K562 (cell line): Measurements from ENCODE around the gene CTSD. TPM values are rescaled to one million over a fixed set of nuclear protein-coding genes. Genes with fewer than 3 reads are reported as not detected.

Experiments used
- CXXC5 ChIP-seq: fragments of 250-450 bp; sonication (Bioruptor Pico); IDR thresholded peaks from 2 replicates; pipeline ENCODE4 v1.8.0; 2022; ENCODE audit warnings: inconsistent platforms, mild to moderate bottlenecking, moderate library complexity
- EP400 ChIP-seq: fragments of 450-650 bp; IDR thresholded peaks from 2 replicates; pipeline ENCODE4 v1.6.1; 2017; ENCODE audit warnings: antibody characterized with exemption, mild to moderate bottlenecking, moderate library complexity
- ETS2 ChIP-seq: IDR thresholded peaks from 2 replicates; pipeline ENCODE4 v1.6.1; 2016; ENCODE audit warnings: borderline replicate concordance, missing genetic modification characterization, mild to moderate bottlenecking, moderate library complexity, missing compliant biosample characterization; ENCODE audit not compliant: poor library complexity, severe bottlenecking
- ETV6 ChIP-seq, 3 experiments: fragments of 150-350 bp in 1 of 3; sonication (generic) in 1 of 3; formaldehyde crosslinking in 1 of 3; IDR thresholded peaks; 2 replicates each; pipeline versions ENCODE4 v1.6.1 to v1.8.0; 2014 to 2022; ENCODE audit warnings: borderline replicate concordance in 2 of 3, low read depth in 2 of 3, antibody characterized with exemption in 1 of 3, low read length in 1 of 3, mild to moderate bottlenecking in 1 of 3, missing genetic modification reagents in 1 of 3
- GATAD2B ChIP-seq: fragments of 450-650 bp; IDR thresholded peaks from 2 replicates; pipeline ENCODE4 v1.6.1; 2017; ENCODE audit warnings: mild to moderate bottlenecking, borderline replicate concordance
- GTF2F1 ChIP-seq: IDR thresholded peaks from 2 replicates; pipeline ENCODE4 v1.6.1; 2011; ENCODE audit warnings: low read depth, low read length, improper control_type of control experiment
- HDAC1 ChIP-seq, 2 experiments: fragments of 450-650 bp; IDR thresholded peaks; 2 replicates each; pipeline ENCODE4 v1.6.1; 2016 to 2017; ENCODE audit warnings: inconsistent platforms in 1 of 2, mild to moderate bottlenecking in 1 of 2, moderate library complexity in 1 of 2
- IRF1 ChIP-seq: sonication (generic); formaldehyde crosslinking; IDR thresholded peaks from 2 replicates; pipeline ENCODE4 v1.8.0; 2022; ENCODE audit warnings: missing genetic modification reagents, mild to moderate bottlenecking, borderline replicate concordance
- KDM2B ChIP-seq: fragments of 250-450 bp; sonication (Bioruptor Pico); IDR thresholded peaks from 2 replicates; pipeline ENCODE4 v1.8.0; 2021; ENCODE audit warnings: mild to moderate bottlenecking, moderate library complexity
- MIER1 ChIP-seq: fragments of 450-650 bp; IDR thresholded peaks from 2 replicates; pipeline ENCODE4 v1.6.1; 2016; ENCODE audit warnings: antibody characterized with exemption, mild to moderate bottlenecking, low read depth
- NCOA6 ChIP-seq: fragments of 450-650 bp; IDR thresholded peaks from 2 replicates; pipeline ENCODE4 v1.6.1; 2017; ENCODE audit warnings: mild to moderate bottlenecking
- NELFE ChIP-seq: IDR thresholded peaks from 2 replicates; pipeline ENCODE4 v1.6.1; 2011; ENCODE audit warnings: mild to moderate bottlenecking; ENCODE audit not compliant: insufficient read depth, insufficient read length
- NR3C1 ChIP-seq: sonication (generic); formaldehyde crosslinking; IDR thresholded peaks from 2 replicates; pipeline ENCODE4 v1.8.1; 2022; ENCODE audit warnings: missing genetic modification reagents
- POLR2A ChIP-seq: fragments of 450-650 bp; conservative IDR thresholded peaks from 2 replicates; pipeline ENCODE4 v1.6.1; 2016
- POLR2AphosphoS2 ChIP-seq: IDR thresholded peaks from 2 replicates; pipeline ENCODE4 v1.6.1; 2012; ENCODE audit warnings: low read length, improper control_type of control experiment
- RBBP5 ChIP-seq: fragments of 200-600 bp; sonication (generic); IDR thresholded peaks from 2 replicates; pipeline ENCODE4 v1.6.1; 2012; ENCODE audit warnings: borderline replicate concordance, mild to moderate bottlenecking, low read length, control low read depth, inconsistent platforms; ENCODE audit not compliant: insufficient read depth, poor library complexity, severe bottlenecking
- RBM22 ChIP-seq: fragments of 200-400 bp; formaldehyde crosslinking; IDR thresholded peaks from 2 replicates; pipeline ENCODE4 v1.6.1; 2018; ENCODE audit warnings: low read length, low read depth; ENCODE audit not compliant: poor library complexity, severe bottlenecking
- SMC3 ChIP-seq: conservative IDR thresholded peaks from 2 replicates; pipeline ENCODE4 v1.6.1; 2011; ENCODE audit warnings: low read depth, low read length, improper control_type of control experiment; ENCODE audit not compliant: insufficient read depth
- SNAPC5 ChIP-seq: fragments of 250-450 bp; sonication (Bioruptor Pico); IDR thresholded peaks from 2 replicates; pipeline ENCODE4 v1.8.0; 2021; ENCODE audit warnings: moderate library complexity, mild to moderate bottlenecking, inconsistent platforms
- SRSF3 ChIP-seq: fragments of 200-400 bp; formaldehyde crosslinking; IDR thresholded peaks from 2 replicates; pipeline ENCODE4 v1.6.1; 2016; ENCODE audit warnings: mild to moderate bottlenecking, low read length, moderate library complexity; ENCODE audit not compliant: insufficient read depth
- TRIM24 ChIP-seq, 2 experiments: fragments of 450-650 bp; IDR thresholded peaks; 2 replicates each; pipeline ENCODE4 v1.6.1; 2016
- USF1 ChIP-seq: sonication (generic); formaldehyde crosslinking; IDR thresholded peaks from 2 replicates; pipeline ENCODE4 v1.9.0; 2022; ENCODE audit warnings: mild to moderate bottlenecking, missing genetic modification reagents
- ZBED1 ChIP-seq: IDR thresholded peaks from 2 replicates; pipeline ENCODE4 v1.6.1; 2014
- ZC3H8 ChIP-seq: fragments of 450-650 bp; IDR thresholded peaks from 2 replicates; pipeline ENCODE4 v1.6.1; 2017
- ZNF174 ChIP-seq: fragments of 250-450 bp; sonication (Bioruptor Pico); IDR thresholded peaks from 2 replicates; pipeline ENCODE4 v1.4.0; 2020; ENCODE audit warnings: mild to moderate bottlenecking
- ZNF217 ChIP-seq: sonication (generic); formaldehyde crosslinking; IDR thresholded peaks from 2 replicates; pipeline ENCODE4 v1.8.0; 2022; ENCODE audit warnings: mild to moderate bottlenecking, missing genetic modification reagents
- ZNF444 ChIP-seq: fragments of 250-450 bp; sonication (Bioruptor Pico); IDR thresholded peaks from 2 replicates; pipeline ENCODE4 v1.4.0; 2020; ENCODE audit warnings: mild to moderate bottlenecking, moderate library complexity
- ZNF644 ChIP-seq: fragments of 200-800 bp; sonication (Bioruptor generic); IDR thresholded peaks from 2 replicates; pipeline ENCODE4 v1.6.1; 2016; ENCODE audit warnings: low read depth, missing genetic modification characterization, missing compliant biosample characterization
- ZNF830 ChIP-seq: fragments of 250-450 bp; sonication (Bioruptor Pico); IDR thresholded peaks from 2 replicates; pipeline ENCODE4 v1.5.0; 2021; ENCODE audit warnings: mild to moderate bottlenecking
- ZSCAN32 ChIP-seq: fragments of 450-650 bp; formaldehyde crosslinking; IDR thresholded peaks from 2 replicates; pipeline ENCODE4 v1.4.0; 2020; ENCODE audit warnings: mild to moderate bottlenecking, moderate library complexity
- polyA plus RNA-seq, 8 experiments: library from polyadenylated mRNA; depleted of rRNA in 4 of 8; stranded (reverse) in 5 of 8; unstranded in 3 of 8; fragments of >200 nt; fragmentation: Nextera tagmentation in 2 of 8; fragmentation: Illumina TruSeq in 1 of 8; extraction: Ambion mirVana in 2 of 8; extraction: Trizol in 1 of 8; gene quantifications; 2 replicates each; pipeline versions ENCODE4 v1.2.1 to v1.2.3, GENCODE V29; 2011 to 2014; ENCODE audit warnings: inconsistent platforms in 1 of 8, missing spikeins in 1 of 8
- total RNA-seq, 7 experiments: library from RNA; depleted of rRNA in 6 of 7; stranded (reverse); fragments of >200 nt in 6 of 7; fragmentation: Illumina TruSeq in 2 of 7; extraction: Trizol in 2 of 7; gene quantifications; 2 replicates each; pipeline versions ENCODE4 v1.2.1 to v1.2.3, GENCODE V29; 2011 to 2021; ENCODE audit warnings: low replicate concordance in 1 of 7

The CTSD gene
- total and polyA plus RNA-seq, 9 of the 15 experiments (the other 6 are each of a cell fraction or from before 2014, with no cell fraction given), result 1.0 to 112 (median 40.9) TPM

- TF ChIP-seq HDAC1 (IDR thresholded peaks at IDR 0.05) (peak in 1 of 2 experiments; percentile 88; a peak in 2 of 4 replicates), RBM22 (no peak), SMC3 (no peak), IRF1 (no peak), SRSF3 (no peak), RBBP5 (peak; percentile 30), ETS2 (tag) (no peak), GTF2F1 (no peak), SNAPC5 (no peak), NELFE (no peak), EP400 (peak; percentile 74), ZC3H8 (no peak), POLR2A (peak; percentile 33; the same call in 1 of the 2 replicates), ETV6 (IDR thresholded peaks at IDR 0.05; ENCODE audit: borderline replicate concordance in 1 of 2, low read depth in 2 of 2, low read length in 1 of 2) (0 out of 4 replicates have a peak, but pooled peaks of 1 of the 2 experiments have one; percentile 21), ETV6 (CRISPR knock-in tag; IDR thresholded peaks at IDR 0.05; ENCODE audit: borderline replicate concordance) (no peak), ZNF444 (CRISPR knock-in tag) (no peak), ZSCAN32 (CRISPR knock-in tag) (no peak), ZNF174 (CRISPR knock-in tag) (no peak), NR3C1 (CRISPR knock-in tag) (no peak), NCOA6 (no peak), USF1 (CRISPR knock-in tag) (no peak), POLR2AphosphoS2 (no peak), CXXC5 (CRISPR knock-in tag) (peak; percentile 52), ZNF830 (no peak), ZBED1 (no peak), ZNF217 (CRISPR knock-in tag) (no peak), ZNF644 (no peak), TRIM24 (IDR thresholded peaks at IDR 0.05) (peak; percentile 44 to 70; a peak in 3 of 4 replicates), MIER1 (peak; percentile 70; the same call in 1 of the 2 replicates), GATAD2B (no peak), KDM2B (CRISPR knock-in tag) (no peak)
Observed at GRCh38 chr11:1772270-1773130, 8.8 kb upstream of the CTSD start (continued).
